ENCODE results near the gene DERA. TPM values are rescaled to one million over a fixed set of nuclear protein-coding genes. Genes with fewer than 3 reads are reported as not detected.

Gene DERA
- total RNA-seq, 4 donors from 2014 or later, result 54.1 to 74.3 (median 69.5) TPM

DNA sequence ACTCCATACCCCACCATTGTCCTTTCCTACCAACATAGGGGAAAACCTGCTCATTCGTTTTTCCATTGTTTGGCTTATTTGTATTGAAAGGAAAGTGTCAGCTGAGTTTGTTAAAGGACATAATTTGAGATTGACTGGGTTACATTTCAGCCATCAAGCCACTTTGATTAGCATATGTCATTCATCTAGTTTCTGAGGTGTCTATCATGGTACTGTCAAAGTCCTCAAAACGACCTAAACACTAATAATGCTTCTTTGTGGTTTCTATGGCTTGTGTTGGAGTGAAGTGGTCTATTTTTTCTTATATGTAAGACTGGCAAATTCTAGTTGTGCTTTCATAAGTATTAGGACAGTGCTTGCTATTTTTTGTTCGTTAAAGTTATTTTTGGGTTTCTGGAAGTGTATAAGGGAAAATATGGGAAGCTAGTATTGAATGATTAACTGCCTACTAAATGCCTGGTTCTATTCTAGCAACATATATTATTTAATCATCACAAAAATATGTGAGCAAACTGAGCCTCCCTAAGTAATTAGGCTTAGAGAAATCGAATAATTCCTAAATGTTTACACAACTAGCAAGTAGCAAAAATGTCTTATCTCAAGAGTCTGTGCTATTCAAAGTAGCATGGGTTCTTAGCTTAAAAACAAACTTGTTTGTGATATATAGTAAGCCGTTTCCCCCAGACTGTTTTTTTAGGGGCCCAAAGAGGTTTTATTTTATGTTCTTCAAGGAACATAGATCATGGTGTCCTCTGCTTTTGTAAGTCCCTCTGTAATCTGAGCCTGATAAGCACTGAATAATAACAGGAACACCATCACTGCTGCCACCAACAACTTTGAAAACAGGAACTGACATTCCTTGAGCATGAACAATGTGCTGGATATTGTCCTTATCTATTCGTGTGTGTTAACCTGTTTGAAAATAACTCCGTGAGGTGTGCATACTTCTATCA, 67.1 kb downstream of the DERA start:
- DNase-seq, result no peak
- H3K27ac ChIP-seq, result peak overlapping the region in 1 of 3 donors; percentile 2

DNA sequence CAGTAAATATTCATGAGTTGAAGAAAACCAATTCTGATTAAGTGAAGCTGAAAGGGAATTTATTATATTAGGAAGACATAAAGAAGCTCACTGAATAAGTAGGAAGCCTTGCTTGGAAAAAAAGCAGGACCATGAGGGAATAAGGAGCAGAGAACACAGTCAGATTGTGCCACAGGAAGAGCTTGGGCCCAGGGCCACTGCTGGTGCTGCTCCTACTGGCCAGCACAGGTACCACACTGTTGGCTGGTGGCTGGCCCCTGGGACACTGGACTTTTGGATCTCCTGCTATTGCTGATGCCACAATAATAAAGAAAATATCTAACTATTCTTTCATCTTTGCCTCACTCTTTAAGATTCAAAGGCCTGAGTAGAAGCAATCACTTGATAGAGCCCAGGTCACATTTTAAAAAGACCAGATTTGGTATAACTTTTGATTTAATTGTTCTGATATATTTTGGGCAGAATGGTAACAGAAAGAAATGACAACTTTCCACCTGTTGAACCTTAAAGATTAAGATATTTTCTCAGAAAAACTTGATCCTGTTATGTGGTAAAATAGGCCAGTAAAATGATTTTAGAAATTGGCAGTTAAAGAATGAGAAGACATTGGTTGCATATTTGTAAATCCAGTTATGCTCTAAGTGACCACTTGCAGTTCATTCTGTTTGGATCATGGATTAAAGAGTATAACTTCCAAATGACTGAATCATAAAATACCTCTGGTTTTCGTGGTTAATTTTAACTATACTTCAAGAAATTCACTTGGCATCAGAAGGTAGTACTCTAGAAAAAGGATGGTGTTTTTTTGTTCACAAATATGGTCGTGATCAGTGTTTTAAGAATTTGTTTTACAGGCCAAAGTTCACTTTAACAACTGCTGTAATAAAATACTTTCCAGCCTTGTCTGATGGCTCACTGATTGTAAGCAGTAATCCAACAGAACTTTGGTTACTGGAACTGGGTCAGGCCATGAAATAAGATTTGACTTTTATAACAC, 68.3 kb downstream of the DERA start:
- intact Hi-C loops (cut with DNase I), result no loop called here
- H3K27me3 ChIP-seq, result no peaks in the 10 kb centered on the region
- H3K4me3 ChIP-seq (replicated peaks in 1 of 3), result no peak overlapping the region
- 49 to 74% methylated on average over 2 of the region's 2 CpGs for WGBS, 2 donors
- no peaks in the 10 kb centered on the region for H3K36me3 ChIP-seq
- peak overlapping the region in 1 of 3 donors; percentile 2 for H3K27ac ChIP-seq
- no peak for TF ChIP-seq POLR2A (IDR thresholded peaks at IDR 0.05)
- TF ChIP-seq, protein P1, sequence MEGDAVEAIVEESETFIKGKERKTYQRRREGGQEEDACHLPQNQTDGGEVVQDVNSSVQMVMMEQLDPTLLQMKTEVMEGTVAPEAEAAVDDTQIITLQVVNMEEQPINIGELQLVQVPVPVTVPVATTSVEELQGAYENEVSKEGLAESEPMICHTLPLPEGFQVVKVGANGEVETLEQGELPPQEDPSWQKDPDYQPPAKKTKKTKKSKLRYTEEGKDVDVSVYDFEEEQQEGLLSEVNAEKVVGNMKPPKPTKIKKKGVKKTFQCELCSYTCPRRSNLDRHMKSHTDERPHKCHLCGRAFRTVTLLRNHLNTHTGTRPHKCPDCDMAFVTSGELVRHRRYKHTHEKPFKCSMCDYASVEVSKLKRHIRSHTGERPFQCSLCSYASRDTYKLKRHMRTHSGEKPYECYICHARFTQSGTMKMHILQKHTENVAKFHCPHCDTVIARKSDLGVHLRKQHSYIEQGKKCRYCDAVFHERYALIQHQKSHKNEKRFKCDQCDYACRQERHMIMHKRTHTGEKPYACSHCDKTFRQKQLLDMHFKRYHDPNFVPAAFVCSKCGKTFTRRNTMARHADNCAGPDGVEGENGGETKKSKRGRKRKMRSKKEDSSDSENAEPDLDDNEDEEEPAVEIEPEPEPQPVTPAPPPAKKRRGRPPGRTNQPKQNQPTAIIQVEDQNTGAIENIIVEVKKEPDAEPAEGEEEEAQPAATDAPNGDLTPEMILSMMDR (IDR thresholded peaks at IDR 0.05), result peak in 5 of 6 experiments; percentile 25 to 57 (median 34)
- peaks cover 0 to 3% of the 10 kb centered on the region in 2 donors for H3K4me1 ChIP-seq
- peak; percentile 18 to 22 for DNase-seq
- H3K9me3 ChIP-seq, result no peaks in the 10 kb centered on the region

More for the DNA sequence above, 67.1 kb downstream of the DERA start:
- no peak overlapping the region for H3K4me3 ChIP-seq (replicated peaks in 1 of 3)
- peaks cover 0 to 3% of the 10 kb centered on the region in 2 donors for H3K4me1 ChIP-seq
- no peaks in the 10 kb centered on the region for H3K9me3 ChIP-seq
- no peaks in the 10 kb centered on the region for H3K27me3 ChIP-seq
- no peaks in the 10 kb centered on the region for H3K36me3 ChIP-seq
- intact Hi-C loops (cut with DNase I), result no loop called here
- 73 to 78% methylated on average over 7 of the region's 7 CpGs for WGBS, 2 donors
- TF ChIP-seq POLR2A (IDR thresholded peaks at IDR 0.05), result no peak
- TF ChIP-seq, protein P1 (IDR thresholded peaks at IDR 0.05), result no peak

DNA sequence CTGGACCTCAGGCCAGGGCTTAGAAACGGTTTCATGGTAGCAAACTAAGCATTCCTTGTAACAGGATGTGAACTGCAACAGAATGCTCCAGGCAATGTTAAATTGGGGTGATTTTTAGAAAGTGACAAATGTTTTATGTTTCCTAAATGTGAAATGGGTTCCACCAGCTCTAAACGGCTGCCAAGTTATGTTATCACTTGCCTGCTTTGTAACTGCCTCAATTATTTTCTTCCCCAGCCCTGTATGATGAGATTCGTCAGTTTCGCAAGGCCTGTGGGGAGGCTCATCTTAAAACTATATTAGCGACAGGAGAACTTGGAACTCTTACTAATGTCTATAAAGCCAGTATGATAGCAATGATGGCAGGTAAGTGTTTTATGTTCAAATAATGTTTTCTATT, 70.9 kb downstream of the DERA start:
- TF ChIP-seq POLR2A (IDR thresholded peaks at IDR 0.05), result no peak
- TF ChIP-seq, protein P1 (IDR thresholded peaks at IDR 0.05), result no peak
- Histone ChIP-seq H3K27ac (no peak overlapping the region), H3K9me3 (no peaks in the 10 kb centered on the region), H3K27me3 (no peaks in the 10 kb centered on the region), H3K4me1 (peaks cover 0 to 3% of the 10 kb centered on the region in 2 donors), H3K36me3 (no peaks in the 10 kb centered on the region), H3K4me3 (replicated peaks in 1 of 3) (no peak overlapping the region)
- 73 to 80% methylated on average over 5 of the region's 5 CpGs for WGBS, 2 donors
- DNase-seq, result no peak
- intact Hi-C loops (cut with DNase I), result no loop called here

DNA sequence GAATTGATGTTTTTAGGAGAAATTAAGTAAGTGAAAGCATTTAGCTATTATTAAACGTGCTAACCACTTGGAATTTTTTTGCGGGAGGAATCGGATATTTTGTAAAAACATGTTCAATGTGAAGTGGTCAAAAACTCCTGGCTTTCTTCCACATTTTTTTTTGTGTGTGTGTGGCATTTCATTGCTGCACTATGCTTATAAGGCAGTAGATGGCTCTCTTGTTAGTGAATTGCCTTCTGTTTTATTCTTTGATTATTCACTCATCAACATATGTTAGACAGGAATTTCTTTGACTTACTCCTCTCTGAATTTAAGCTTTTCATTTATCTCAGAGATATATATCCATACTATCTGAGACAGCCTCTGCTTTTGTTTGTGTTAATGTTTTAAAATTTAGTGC, 71.3 kb downstream of the DERA start:
- peaks cover 0 to 6% of the 10 kb centered on the region in 2 donors for H3K4me1 ChIP-seq
- H3K9me3 ChIP-seq, result no peaks in the 10 kb centered on the region
- 21 to 22% methylated on average over 3 of the region's 3 CpGs for WGBS, 2 donors
- no peak for DNase-seq
- intact Hi-C loops (cut with DNase I), result no loop called here
- H3K27me3 ChIP-seq, result no peaks in the 10 kb centered on the region
- no peak for TF ChIP-seq POLR2A (IDR thresholded peaks at IDR 0.05)
- TF ChIP-seq, protein P1 (IDR thresholded peaks at IDR 0.05), result peak in 4 of 6 experiments; percentile 41 to 68 (median 66)
- H3K27ac ChIP-seq, result no peak overlapping the region
- H3K36me3 ChIP-seq, result no peaks in the 10 kb centered on the region
- H3K4me3 ChIP-seq (replicated peaks in 1 of 3), result no peak overlapping the region
